HL-60/S4 treated with retinoic acid at 250 ng/mL for 4 days and 3 days (cell line): ENCODE measurements around the gene AIFM3.

Experiments used
- in situ Hi-C: fragments of 300-500 bp; cut with MboI; formaldehyde crosslinking; loops from 2 replicates; pipeline ENCODE4 v1.7.0; 2022; ENCODE audit warnings: low sequenced_read_pairs

Gene AIFM3

DNA sequence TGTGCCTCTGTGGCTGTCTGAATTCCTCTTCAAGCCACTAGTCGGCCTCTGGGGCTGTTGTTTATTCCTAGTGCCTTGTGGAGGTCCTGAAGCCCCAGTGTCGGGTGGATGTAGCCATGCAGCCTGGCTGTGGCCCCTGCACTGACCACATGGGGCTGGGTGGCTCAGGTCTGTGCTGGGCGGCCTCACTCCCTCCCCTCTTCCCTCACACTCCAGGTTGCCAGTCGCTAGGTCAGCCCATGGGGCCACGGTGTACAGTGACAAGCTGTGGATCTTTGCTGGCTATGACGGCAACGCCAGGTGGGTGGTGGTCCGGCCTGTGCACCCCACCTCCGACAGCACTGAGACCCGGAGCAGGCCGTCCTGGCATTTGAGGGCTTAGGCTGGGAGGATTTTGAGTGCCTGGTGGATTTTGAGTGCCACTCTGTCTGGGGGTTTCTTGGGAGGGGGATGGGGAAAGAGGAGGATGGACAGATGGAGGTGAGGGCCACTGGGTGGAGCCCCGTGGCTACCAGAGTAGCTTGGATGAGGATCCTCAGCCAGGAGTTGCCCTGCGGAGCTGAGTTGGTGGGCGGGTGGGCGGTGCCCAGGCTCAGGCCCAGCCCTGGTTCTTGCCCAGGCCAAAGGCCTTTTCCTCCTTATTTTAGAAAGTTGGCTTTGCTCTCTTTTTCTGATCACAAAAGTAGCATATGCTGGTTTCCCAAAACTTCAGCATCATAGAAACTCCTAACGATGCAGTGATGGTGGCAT is 21.7 kb downstream of the AIFM3 start:
- in situ Hi-C loops = loop anchor here (25.0 kb wide), 1 partner anchor 649 kb away; the partner anchor contains the start of genes CCDC116, SDF2L1 and YDJC

DNA sequence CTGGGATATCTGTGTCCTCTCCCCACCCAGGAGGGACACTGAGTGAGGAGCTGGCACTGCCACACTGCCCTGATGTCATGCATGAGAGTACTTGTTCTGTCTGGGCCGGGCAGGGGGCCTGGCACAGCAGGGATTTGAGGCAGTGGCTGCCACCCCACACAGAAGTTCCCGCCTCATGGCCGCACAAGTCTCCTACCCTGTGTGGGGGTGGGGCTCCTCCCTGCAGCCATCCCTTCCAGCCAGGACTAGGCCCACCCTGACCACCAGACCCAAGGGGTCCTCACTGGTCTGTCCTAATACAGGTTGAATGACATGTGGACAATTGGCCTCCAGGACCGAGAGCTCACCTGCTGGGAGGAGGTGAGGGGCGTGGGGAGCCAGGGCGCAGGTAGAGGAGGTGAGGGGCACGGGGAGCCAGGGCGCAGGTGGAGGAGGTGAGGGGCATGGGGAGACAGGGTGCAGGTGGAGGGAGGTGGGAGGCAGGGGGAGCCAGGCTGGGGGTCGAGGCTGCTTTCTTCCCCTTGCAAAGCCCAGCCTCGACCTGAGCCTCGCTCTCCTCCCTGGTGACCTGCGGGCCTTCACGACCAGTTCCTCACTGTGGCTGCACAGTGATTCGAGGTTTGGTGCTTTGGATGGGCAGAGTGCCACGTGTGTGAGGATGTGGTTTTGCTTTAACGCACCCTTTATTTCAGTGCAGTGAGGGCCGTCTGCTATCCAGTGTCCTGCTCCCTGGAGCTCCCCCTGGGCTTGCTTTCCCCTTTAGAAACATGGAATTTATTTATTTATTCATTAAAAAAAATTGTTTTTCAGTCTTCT is 22.5 kb downstream of the AIFM3 start:
- in situ Hi-C loops = loop anchor here (25.0 kb wide), 1 partner anchor 648 kb away; the partner anchor contains the start of genes CCDC116, SDF2L1 and YDJC

DNA sequence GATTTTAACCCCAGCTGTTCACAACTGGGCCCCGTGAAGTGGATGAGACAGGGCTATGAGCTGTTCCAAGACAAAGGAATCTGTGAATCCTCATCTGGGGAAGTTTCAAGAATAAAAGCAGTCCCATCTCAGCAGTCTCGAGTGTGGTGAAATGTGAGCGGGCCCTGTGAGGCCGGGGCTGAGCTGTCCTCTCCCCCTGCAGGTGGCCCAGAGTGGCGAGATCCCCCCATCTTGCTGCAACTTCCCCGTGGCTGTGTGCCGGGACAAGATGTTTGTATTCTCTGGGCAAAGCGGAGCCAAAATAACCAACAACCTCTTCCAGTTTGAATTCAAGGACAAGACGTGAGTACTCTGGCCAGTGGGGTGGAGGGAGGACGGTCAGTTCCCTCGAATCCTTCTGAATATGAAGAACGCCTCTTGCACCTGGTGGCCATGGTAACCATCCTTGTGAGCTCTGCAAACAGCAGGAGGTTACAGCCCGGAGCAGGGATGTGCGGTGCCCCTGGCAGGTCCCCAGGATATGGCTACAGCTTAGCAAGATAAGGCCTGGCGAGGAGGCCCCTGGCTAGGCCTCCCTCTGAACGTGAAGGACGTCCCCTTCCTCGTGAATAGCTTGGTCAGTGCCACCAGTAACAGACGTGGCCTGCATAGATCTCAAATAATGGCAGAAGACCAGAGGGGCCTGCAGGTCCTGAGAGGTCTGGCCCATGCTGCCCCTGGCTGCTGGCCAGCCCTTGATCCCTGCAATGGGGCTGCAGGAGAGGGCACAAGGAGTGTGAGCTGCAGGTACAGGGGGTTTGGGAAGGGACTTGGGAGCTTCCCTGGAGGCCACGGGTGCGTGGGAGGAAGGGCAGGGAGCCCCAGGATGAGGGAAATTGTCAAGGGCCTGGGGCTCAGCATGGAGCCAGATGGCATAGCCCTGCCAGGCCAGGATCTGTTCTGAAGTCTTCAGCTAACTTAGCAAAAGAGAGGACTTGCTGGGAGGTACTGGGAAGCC is 23.4 kb downstream of the AIFM3 start:
- in situ Hi-C loops = loop anchor here (25.0 kb wide), 1 partner anchor 647 kb away; the partner anchor contains the start of genes CCDC116, SDF2L1 and YDJC

- in situ Hi-C loops = loop anchor here (25.0 kb wide), 1 partner anchor 646 kb away; the partner anchor contains the start of genes CCDC116, SDF2L1 and YDJC
Observed at GRCh38 chr22:20991252-20992055, 24.4 kb downstream of the AIFM3 start.

DNA sequence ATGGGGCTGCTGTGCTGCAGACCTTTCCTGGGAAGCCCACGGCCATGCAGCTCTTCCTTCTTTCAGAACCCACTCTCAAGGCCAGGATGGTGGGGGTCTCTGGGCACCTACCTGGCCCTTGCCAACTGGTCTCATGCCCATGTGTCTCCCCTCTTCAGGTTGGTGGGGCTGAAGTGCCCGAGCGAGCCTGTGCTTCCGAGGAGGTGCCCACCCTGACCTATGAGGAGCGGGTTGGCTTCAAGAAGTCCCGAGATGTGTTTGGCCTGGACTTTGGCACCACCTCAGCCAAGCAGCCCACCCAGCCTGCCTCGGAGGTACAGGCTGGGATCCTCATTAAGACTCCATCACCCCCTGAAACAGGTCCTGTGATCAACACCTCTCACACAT is 25.0 kb downstream of the AIFM3 start:
- in situ Hi-C loops = loop anchor here (25.0 kb wide), 1 partner anchor 645 kb away; the partner anchor contains the start of genes CCDC116, SDF2L1 and YDJC

- in situ Hi-C loops = loop anchor here (25.0 kb wide), 1 partner anchor 645 kb away; the partner anchor contains the start of genes CCDC116, SDF2L1 and YDJC
Observed at GRCh38 chr22:20992456-20993303, 25.6 kb downstream of the AIFM3 start.

- in situ Hi-C loops = loop anchor here (25.0 kb wide), 1 partner anchor 644 kb away; the partner anchor contains the start of genes CCDC116, SDF2L1 and YDJC
Observed at GRCh38 chr22:20993304-20994127, 26.5 kb downstream of the AIFM3 start.

- in situ Hi-C loops = loop anchor here (25.0 kb wide), 1 partner anchor 643 kb away; the partner anchor contains the start of genes CCDC116, SDF2L1 and YDJC
Observed at GRCh38 chr22:20994128-20994901, 27.3 kb downstream of the AIFM3 start.

DNA sequence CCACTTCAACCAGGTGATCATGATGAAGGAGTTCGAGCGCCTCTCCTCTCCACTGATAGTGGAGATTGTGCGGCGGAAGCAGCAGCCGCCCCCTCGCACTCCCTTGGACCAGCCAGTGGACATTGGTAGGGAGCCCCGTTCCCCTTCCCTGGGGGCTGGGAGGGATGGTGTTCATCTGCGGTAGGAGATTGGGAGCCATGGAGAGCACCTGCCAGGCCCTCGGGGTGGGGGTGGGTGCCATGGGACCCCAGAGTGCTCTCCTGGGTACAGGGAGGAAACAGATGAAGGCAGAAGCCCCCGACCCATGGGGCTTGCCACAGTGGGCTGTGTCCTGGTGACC is 27.8 kb downstream of the AIFM3 start:
- in situ Hi-C loops = loop anchor here (25.0 kb wide), 1 partner anchor 642 kb away; the partner anchor contains the start of genes CCDC116, SDF2L1 and YDJC

- in situ Hi-C loops = loop anchor here (25.0 kb wide), 1 partner anchor 642 kb away; the partner anchor contains the start of genes CCDC116, SDF2L1 and YDJC
Observed at GRCh38 chr22:20995329-20996030, 28.4 kb downstream of the AIFM3 start.

- in situ Hi-C loops = loop anchor here (25.0 kb wide), 1 partner anchor 641 kb away; the partner anchor contains the start of genes CCDC116, SDF2L1 and YDJC
Observed at GRCh38 chr22:20996031-20996410, 29.0 kb downstream of the AIFM3 start.

GRCh38 chr22:20996598-20997535 is 29.8 kb downstream of the AIFM3 start:
- in situ Hi-C loops = loop anchor here (25.0 kb wide), 1 partner anchor 640 kb away; the partner anchor contains the start of genes CCDC116, SDF2L1 and YDJC

- in situ Hi-C loops = loop anchor here (25.0 kb wide), 1 partner anchor 640 kb away; the partner anchor contains the start of genes CCDC116, SDF2L1 and YDJC
Observed at GRCh38 chr22:20997536-20998257, 30.6 kb downstream of the AIFM3 start.
